ENCODE data around the gene KCNH1.

The KCNH1 gene

GRCh38 chr1:210681158-210681557 lies 452.8 kb downstream of the KCNH1 start:
- no peak overlapping the region for H3K4me3 ChIP-seq (ENCODE audit: low read depth, low read length)
- TF ChIP-seq CTCF (IDR thresholded peaks at IDR 0.05; ENCODE audit: low read depth, low read length): no peak
- DNase-seq (ENCODE audit: low read depth, low spot score): peak; percentile 14
- in situ Hi-C loops (cut with HindIII; ENCODE audit: low sequenced_read_pairs): no loop called here

- in situ Hi-C loops (cut with HindIII; ENCODE audit: low sequenced_read_pairs): no loop called here
- no peak for TF ChIP-seq CTCF (IDR thresholded peaks at IDR 0.05; ENCODE audit: low read depth, low read length)
- no peak overlapping the region for H3K4me3 ChIP-seq (ENCODE audit: low read depth, low read length)
- no peak for DNase-seq (ENCODE audit: low read depth, low spot score)
Measured at GRCh38 chr1:210678306-210678705, 455.6 kb downstream of the KCNH1 start.

- in situ Hi-C loops (cut with HindIII; ENCODE audit: low sequenced_read_pairs): no loop called here
- TF ChIP-seq CTCF (IDR thresholded peaks at IDR 0.05; ENCODE audit: low read depth, low read length): no peak
- DNase-seq (ENCODE audit: low read depth, low spot score): no peak
- no peak overlapping the region for H3K4me3 ChIP-seq (ENCODE audit: low read depth, low read length)
Measured at GRCh38 chr1:210677533-210677932, 456.4 kb downstream of the KCNH1 start.

- no peak for DNase-seq (ENCODE audit: low read depth, low spot score)
- TF ChIP-seq CTCF (IDR thresholded peaks at IDR 0.05; ENCODE audit: low read depth, low read length): no peak
- H3K4me3 ChIP-seq (ENCODE audit: low read depth, low read length): no peak overlapping the region
- in situ Hi-C loops (cut with HindIII; ENCODE audit: low sequenced_read_pairs): no loop called here
Measured at GRCh38 chr1:210676539-210676938, 457.4 kb downstream of the KCNH1 start.

GRCh38 chr1:210674151-210674550 lies 459.8 kb downstream of the KCNH1 start:
- no peak for TF ChIP-seq CTCF (IDR thresholded peaks at IDR 0.05; ENCODE audit: low read depth, low read length)
- no peak for DNase-seq (ENCODE audit: low read depth, low spot score)
- in situ Hi-C loops (cut with HindIII; ENCODE audit: low sequenced_read_pairs): no loop called here
- H3K4me3 ChIP-seq (ENCODE audit: low read depth, low read length): no peak overlapping the region

GRCh38 chr1:210669951-210670350 lies 464.0 kb downstream of the KCNH1 start:
- in situ Hi-C loops (cut with HindIII; ENCODE audit: low sequenced_read_pairs): no loop called here
- TF ChIP-seq CTCF (IDR thresholded peaks at IDR 0.05; ENCODE audit: low read depth, low read length): no peak
- no peak overlapping the region for H3K4me3 ChIP-seq (ENCODE audit: low read depth, low read length)
- DNase-seq (ENCODE audit: low read depth, low spot score): no peak
